Measurements from ENCODE around the gene TNFRSF12A. TPM values are rescaled to one million over a fixed set of nuclear protein-coding genes. Genes with fewer than 3 reads are reported as not detected.

The TNFRSF12A gene
- total and polyA plus RNA-seq, 9 of the 15 experiments (the other 6 are each of a cell fraction or from before 2014, with no cell fraction given): 0.41 to 61.8 (median 26.5) TPM

DNA sequence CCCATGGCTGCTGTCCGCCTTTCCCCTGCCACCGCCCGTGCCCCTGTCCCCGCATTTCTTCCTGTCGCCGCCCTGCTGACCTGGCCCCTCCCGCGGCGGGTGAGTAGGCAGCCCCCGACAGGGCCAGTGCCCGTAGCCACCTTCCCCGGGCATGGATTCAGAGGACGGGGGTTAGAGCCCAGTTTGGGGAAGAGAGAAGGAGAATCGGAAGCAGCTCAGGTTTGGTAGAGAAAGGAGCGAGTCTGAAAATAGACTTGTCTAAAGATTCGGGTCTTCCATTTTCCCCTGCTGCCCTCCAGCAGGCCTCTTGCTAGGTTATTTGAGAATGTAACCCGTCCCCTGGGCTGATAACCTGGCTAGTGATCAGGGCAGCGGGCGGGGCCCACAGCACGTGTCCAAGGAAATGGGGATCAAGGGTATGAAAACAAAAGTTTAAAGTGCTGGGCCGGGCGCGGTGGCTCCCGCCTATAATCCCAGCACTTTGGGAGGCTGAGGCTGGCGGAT lies 15.3 kb upstream of the TNFRSF12A start (continued):
- TF ChIP-seq, protein P1, sequence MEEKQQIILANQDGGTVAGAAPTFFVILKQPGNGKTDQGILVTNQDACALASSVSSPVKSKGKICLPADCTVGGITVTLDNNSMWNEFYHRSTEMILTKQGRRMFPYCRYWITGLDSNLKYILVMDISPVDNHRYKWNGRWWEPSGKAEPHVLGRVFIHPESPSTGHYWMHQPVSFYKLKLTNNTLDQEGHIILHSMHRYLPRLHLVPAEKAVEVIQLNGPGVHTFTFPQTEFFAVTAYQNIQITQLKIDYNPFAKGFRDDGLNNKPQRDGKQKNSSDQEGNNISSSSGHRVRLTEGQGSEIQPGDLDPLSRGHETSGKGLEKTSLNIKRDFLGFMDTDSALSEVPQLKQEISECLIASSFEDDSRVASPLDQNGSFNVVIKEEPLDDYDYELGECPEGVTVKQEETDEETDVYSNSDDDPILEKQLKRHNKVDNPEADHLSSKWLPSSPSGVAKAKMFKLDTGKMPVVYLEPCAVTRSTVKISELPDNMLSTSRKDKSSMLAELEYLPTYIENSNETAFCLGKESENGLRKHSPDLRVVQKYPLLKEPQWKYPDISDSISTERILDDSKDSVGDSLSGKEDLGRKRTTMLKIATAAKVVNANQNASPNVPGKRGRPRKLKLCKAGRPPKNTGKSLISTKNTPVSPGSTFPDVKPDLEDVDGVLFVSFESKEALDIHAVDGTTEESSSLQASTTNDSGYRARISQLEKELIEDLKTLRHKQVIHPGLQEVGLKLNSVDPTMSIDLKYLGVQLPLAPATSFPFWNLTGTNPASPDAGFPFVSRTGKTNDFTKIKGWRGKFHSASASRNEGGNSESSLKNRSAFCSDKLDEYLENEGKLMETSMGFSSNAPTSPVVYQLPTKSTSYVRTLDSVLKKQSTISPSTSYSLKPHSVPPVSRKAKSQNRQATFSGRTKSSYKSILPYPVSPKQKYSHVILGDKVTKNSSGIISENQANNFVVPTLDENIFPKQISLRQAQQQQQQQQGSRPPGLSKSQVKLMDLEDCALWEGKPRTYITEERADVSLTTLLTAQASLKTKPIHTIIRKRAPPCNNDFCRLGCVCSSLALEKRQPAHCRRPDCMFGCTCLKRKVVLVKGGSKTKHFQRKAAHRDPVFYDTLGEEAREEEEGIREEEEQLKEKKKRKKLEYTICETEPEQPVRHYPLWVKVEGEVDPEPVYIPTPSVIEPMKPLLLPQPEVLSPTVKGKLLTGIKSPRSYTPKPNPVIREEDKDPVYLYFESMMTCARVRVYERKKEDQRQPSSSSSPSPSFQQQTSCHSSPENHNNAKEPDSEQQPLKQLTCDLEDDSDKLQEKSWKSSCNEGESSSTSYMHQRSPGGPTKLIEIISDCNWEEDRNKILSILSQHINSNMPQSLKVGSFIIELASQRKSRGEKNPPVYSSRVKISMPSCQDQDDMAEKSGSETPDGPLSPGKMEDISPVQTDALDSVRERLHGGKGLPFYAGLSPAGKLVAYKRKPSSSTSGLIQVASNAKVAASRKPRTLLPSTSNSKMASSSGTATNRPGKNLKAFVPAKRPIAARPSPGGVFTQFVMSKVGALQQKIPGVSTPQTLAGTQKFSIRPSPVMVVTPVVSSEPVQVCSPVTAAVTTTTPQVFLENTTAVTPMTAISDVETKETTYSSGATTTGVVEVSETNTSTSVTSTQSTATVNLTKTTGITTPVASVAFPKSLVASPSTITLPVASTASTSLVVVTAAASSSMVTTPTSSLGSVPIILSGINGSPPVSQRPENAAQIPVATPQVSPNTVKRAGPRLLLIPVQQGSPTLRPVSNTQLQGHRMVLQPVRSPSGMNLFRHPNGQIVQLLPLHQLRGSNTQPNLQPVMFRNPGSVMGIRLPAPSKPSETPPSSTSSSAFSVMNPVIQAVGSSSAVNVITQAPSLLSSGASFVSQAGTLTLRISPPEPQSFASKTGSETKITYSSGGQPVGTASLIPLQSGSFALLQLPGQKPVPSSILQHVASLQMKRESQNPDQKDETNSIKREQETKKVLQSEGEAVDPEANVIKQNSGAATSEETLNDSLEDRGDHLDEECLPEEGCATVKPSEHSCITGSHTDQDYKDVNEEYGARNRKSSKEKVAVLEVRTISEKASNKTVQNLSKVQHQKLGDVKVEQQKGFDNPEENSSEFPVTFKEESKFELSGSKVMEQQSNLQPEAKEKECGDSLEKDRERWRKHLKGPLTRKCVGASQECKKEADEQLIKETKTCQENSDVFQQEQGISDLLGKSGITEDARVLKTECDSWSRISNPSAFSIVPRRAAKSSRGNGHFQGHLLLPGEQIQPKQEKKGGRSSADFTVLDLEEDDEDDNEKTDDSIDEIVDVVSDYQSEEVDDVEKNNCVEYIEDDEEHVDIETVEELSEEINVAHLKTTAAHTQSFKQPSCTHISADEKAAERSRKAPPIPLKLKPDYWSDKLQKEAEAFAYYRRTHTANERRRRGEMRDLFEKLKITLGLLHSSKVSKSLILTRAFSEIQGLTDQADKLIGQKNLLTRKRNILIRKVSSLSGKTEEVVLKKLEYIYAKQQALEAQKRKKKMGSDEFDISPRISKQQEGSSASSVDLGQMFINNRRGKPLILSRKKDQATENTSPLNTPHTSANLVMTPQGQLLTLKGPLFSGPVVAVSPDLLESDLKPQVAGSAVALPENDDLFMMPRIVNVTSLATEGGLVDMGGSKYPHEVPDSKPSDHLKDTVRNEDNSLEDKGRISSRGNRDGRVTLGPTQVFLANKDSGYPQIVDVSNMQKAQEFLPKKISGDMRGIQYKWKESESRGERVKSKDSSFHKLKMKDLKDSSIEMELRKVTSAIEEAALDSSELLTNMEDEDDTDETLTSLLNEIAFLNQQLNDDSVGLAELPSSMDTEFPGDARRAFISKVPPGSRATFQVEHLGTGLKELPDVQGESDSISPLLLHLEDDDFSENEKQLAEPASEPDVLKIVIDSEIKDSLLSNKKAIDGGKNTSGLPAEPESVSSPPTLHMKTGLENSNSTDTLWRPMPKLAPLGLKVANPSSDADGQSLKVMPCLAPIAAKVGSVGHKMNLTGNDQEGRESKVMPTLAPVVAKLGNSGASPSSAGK (IDR thresholded peaks at IDR 0.05): peak; percentile 71
- TF ChIP-seq NR4A1 (CRISPR knock-in tag; IDR thresholded peaks at IDR 0.05) (no peak), NR4A1 (tag; IDR thresholded peaks at IDR 0.05) (0 out of 2 replicates have a peak, but pooled peaks have one; percentile 45), BRD4 (IDR thresholded peaks at IDR 0.05) (no peak), L3MBTL2 (IDR thresholded peaks at IDR 0.05) (peak; percentile 79), NFRKB (IDR thresholded peaks at IDR 0.05; ENCODE audit: low read depth) (0 out of 2 replicates have a peak, but pooled peaks have one; percentile 54), SUPT5H (IDR thresholded peaks at IDR 0.05) (peak; percentile 53), MAX (CRISPR knock-in tag; IDR thresholded peaks at IDR 0.05) (peak; percentile 87), NCOA4 (IDR thresholded peaks at IDR 0.05; ENCODE audit: partially characterized antibody) (no peak), FOXA3 (CRISPR knock-in tag; conservative IDR thresholded peaks at IDR 0.05 in 1 of 2, IDR thresholded peaks at IDR 0.05 in 1 of 2) (0 out of 4 replicates have a peak, but pooled peaks of 1 of the 2 experiments have one; percentile 20)
- TF ChIP-seq, protein P2, sequence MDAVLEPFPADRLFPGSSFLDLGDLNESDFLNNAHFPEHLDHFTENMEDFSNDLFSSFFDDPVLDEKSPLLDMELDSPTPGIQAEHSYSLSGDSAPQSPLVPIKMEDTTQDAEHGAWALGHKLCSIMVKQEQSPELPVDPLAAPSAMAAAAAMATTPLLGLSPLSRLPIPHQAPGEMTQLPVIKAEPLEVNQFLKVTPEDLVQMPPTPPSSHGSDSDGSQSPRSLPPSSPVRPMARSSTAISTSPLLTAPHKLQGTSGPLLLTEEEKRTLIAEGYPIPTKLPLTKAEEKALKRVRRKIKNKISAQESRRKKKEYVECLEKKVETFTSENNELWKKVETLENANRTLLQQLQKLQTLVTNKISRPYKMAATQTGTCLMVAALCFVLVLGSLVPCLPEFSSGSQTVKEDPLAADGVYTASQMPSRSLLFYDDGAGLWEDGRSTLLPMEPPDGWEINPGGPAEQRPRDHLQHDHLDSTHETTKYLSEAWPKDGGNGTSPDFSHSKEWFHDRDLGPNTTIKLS (IDR thresholded peaks at IDR 0.05; ENCODE audit: borderline replicate concordance, low read depth): no peak

Data from K562 (cell line).